ENCODE data around the gene PALLD. TPM values are rescaled to one million over a fixed set of nuclear protein-coding genes. Genes with fewer than 3 reads are reported as not detected.

Gene PALLD
- total RNA-seq, 1 experiment from 2014 or later = 6.5 TPM

GRCh38 chr4:168562041-168562571 is 65.3 kb downstream of the PALLD start:
- Histone ChIP-seq H3K36me3 (ENCODE audit: control insufficient read depth, insufficient read depth, low read length) (no peaks in the 10 kb centered on the region), H3K4me3 (ENCODE audit: low read depth in 2 of 2, low read length in 2 of 2) (no peak overlapping the region), H3K9me3 (ENCODE audit: control insufficient read depth, insufficient read depth, low read depth, low read length) (no peaks in the 10 kb centered on the region), H3K4me1 (ENCODE audit: control insufficient read depth, insufficient read depth, low read length) (no peaks in the 10 kb centered on the region), H3K27me3 (ENCODE audit: control insufficient read depth, insufficient read depth, low read length) (no peaks in the 10 kb centered on the region), H3K27ac (ENCODE audit: low read length) (no peak overlapping the region)
- CTCF ChIA-PET = no interaction called here
- POLR2A ChIA-PET = no interaction called here
- in situ Hi-C loops (cut with HindIII; ENCODE audit: low pct_unique_long_range_greater_than_20kb, low sequenced_read_pairs) (no loop called here), intact Hi-C loops (cut with micrococcal nuclease; ENCODE audit: unreplicated experiment) (no loop called here)
- DNase-seq (ENCODE audit: low read depth, low spot score) = no peak
- no TSS peak for BruUV-seq (replicated peaks)
- no peak for ATAC-seq
- no peak for TF ChIP-seq REST (IDR thresholded peaks at IDR 0.05; ENCODE audit: insufficient read depth in 1 of 2, low read depth in 2 of 2, low read length in 1 of 2)
- TF ChIP-seq SIN3A (IDR thresholded peaks at IDR 0.05; ENCODE audit: borderline replicate concordance, insufficient read depth, low read depth, low read length) = no peak
- TF ChIP-seq TCF7L2 (IDR thresholded peaks at IDR 0.05; ENCODE audit: low read depth, low read length) = no peak
- no peak for TF ChIP-seq CTCF (IDR thresholded peaks at IDR 0.05)

GRCh38 chr4:168564023-168564422 is 67.2 kb downstream of the PALLD start:
- ChIA-PET POLR2A (no interaction called here), CTCF (no interaction called here)
- intact Hi-C loops (cut with micrococcal nuclease; ENCODE audit: unreplicated experiment) = no loop called here
- no TSS peak for BruUV-seq (replicated peaks)
- Histone ChIP-seq H3K27me3 (ENCODE audit: control insufficient read depth, insufficient read depth, low read length) (no peaks in the 10 kb centered on the region), H3K4me3 (ENCODE audit: low read depth in 2 of 2, low read length in 2 of 2) (no peak overlapping the region), H3K27ac (ENCODE audit: low read length) (no peak overlapping the region), H3K4me1 (ENCODE audit: control insufficient read depth, insufficient read depth, low read length) (no peaks in the 10 kb centered on the region), H3K36me3 (ENCODE audit: control insufficient read depth, insufficient read depth, low read length) (no peaks in the 10 kb centered on the region), H3K9me3 (ENCODE audit: control insufficient read depth, insufficient read depth, low read depth, low read length) (no peaks in the 10 kb centered on the region)
- ATAC-seq = no peak
- DNase-seq (ENCODE audit: low read depth, low spot score) = no peak
- no peak for TF ChIP-seq POLR2AphosphoS5 (IDR thresholded peaks at IDR 0.05; ENCODE audit: low read depth, low read length)
- no peak for TF ChIP-seq TCF7L2 (IDR thresholded peaks at IDR 0.05; ENCODE audit: low read depth, low read length)
- TF ChIP-seq CTCF (IDR thresholded peaks at IDR 0.05) = no peak
- no peak for TF ChIP-seq SIN3A (IDR thresholded peaks at IDR 0.05; ENCODE audit: borderline replicate concordance, insufficient read depth, low read depth, low read length)
- TF ChIP-seq REST (IDR thresholded peaks at IDR 0.05; ENCODE audit: insufficient read depth in 1 of 2, low read depth in 2 of 2, low read length in 1 of 2) = no peak
- in situ Hi-C loops (cut with HindIII; ENCODE audit: low pct_unique_long_range_greater_than_20kb, low sequenced_read_pairs) = no loop called here

All from Panc1 (cell line).